RWPE1 (cell line): ENCODE results near the gene SRGAP3.
A peak's percentile ranks its signal among the peaks of the same experiment; 100 is the strongest.
"Not testable (repeated sequence)": the region's sequence is repeated elsewhere in the genome, so short reads cannot be mapped to it uniquely, and the experiment has no call there.

Source experiments
- CTCF ChIA-PET: fragments of 350-600 bp; sonication (Branson Sonifier 250); formaldehyde crosslinking; extraction: SDS; loops from one replicate; lab custom pipeline; 2021; lab: Yijun Ruan, JAX
- POLR2A ChIA-PET: fragments of 400-600 bp; formaldehyde crosslinking; extraction: SDS; loops from one replicate; lab custom pipeline; 2020; ENCODE audit warnings: antibody characterized with exemption; ENCODE audit not compliant: low non-redundant PET; lab: Yijun Ruan, JAX
- DNase-seq: peaks from one replicate; pipeline ENCODE4 v3.0.0; 2012; ENCODE audit warnings: low spot score
- H3K27ac ChIP-seq: fragments of 450-650 bp; 2 replicates; pipeline ENCODE4 v1.5.1; 2017
- TF ChIP-seq, protein P1 (sequence below): fragments of 450-650 bp; conservative IDR thresholded peaks from 2 replicates; pipeline ENCODE4 v1.5.1; 2017; ENCODE audit warnings: low read depth, mild to moderate bottlenecking

The SRGAP3 gene

DNA sequence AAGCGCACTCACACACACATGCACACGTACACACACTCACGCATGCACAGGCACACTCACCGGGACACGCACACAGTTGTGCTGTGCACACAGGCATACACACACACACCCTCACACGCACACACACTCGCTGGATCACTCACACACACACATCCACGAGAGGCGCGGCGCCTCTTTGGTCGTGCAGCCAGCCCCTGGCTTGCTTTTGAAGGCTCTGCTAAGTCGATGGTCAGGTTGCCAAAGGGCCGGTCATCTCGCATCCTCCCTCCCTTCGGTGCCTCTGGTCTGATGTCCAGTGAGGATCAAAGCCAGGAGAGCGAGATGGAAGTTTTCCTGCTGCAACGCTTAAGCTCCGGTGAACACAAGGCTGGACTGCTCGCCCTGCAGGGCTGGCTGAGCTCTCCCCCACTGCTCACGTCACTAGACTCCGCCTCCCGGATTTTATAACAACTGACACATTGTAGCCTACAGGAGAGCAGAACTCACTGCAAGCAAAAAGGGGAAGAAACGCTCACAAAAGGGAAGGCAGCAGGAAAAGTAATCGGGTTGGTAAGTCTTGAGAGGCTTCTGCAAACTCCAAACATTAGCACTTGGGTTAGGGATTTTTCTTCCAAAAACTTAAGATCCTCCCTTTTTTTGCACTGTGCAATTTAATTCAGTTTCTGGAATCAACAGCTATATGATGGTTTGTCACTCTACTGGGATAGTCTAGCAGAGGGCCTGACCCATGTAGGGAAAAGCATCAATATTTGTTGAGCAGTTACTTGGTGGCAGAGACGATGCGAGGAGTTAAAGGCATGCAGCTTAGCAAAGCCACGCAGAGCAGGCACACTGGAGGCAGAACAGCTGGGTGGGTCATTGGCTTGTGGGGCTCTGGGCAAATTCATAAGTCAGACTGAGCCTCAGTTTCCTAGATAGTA lies at the start of gene SRGAP3:
SRGAP3 (minus strand) TSS at position 374 of the 920 bp plus-strand sequence. CDS start 695 bp downstream, outside the sequence.
- POLR2A ChIA-PET, result no interaction called here
- H3K27ac ChIP-seq, result peak within 1 kb of the TSS; percentile 91
- CTCF ChIA-PET, result interaction anchor here (0.7 kb wide), 1 partner anchor 82 kb away, joined by 3 read pairs; no protein-coding TSS in a partner anchor
- DNase-seq, result peak; percentile 90
- TF ChIP-seq, protein P1, sequence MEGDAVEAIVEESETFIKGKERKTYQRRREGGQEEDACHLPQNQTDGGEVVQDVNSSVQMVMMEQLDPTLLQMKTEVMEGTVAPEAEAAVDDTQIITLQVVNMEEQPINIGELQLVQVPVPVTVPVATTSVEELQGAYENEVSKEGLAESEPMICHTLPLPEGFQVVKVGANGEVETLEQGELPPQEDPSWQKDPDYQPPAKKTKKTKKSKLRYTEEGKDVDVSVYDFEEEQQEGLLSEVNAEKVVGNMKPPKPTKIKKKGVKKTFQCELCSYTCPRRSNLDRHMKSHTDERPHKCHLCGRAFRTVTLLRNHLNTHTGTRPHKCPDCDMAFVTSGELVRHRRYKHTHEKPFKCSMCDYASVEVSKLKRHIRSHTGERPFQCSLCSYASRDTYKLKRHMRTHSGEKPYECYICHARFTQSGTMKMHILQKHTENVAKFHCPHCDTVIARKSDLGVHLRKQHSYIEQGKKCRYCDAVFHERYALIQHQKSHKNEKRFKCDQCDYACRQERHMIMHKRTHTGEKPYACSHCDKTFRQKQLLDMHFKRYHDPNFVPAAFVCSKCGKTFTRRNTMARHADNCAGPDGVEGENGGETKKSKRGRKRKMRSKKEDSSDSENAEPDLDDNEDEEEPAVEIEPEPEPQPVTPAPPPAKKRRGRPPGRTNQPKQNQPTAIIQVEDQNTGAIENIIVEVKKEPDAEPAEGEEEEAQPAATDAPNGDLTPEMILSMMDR, result no peak

GRCh38 chr3:9298236-9298635 lies 48.8 kb upstream of the SRGAP3 start:
- ChIA-PET POLR2A (no interaction called here), CTCF (interaction anchor here (0.6 kb wide), 1 partner anchor 307 kb away, joined by 3 read pairs; no protein-coding TSS in a partner anchor)
- DNase-seq, result peak; percentile 13
- TF ChIP-seq, protein P1, result no peak
- H3K27ac ChIP-seq, result no peak overlapping the region

DNA sequence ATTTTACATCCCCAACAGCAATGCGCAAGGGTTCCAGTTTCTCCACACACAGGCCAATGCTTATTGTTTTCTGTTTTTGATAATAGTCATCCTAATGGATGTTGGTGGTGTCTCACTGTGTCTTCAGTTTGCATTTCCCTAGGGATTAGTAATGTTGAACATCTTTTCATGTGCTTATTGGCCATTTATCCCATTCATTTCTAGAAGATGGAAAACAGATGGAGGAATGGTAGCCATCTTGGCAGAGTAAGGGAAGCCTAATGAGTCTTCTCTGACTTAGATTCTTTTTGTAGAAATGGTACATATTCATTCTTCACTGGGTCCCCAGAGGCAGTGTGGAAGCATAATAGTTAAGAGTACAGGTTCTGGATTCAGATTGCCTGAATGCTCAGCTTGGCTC lies 46.8 kb upstream of the SRGAP3 start:
- POLR2A ChIA-PET, result no interaction called here
- CTCF ChIA-PET, result no interaction called here
- TF ChIP-seq, protein P1, result no peak
- no peak overlapping the region for H3K27ac ChIP-seq
- no peak for DNase-seq

GRCh38 chr3:9295007-9295406 lies 45.6 kb upstream of the SRGAP3 start:
- POLR2A ChIA-PET, result no interaction called here
- TF ChIP-seq, protein P1, result no peak
- no peak overlapping the region for H3K27ac ChIP-seq
- no peak for DNase-seq
- CTCF ChIA-PET, result interaction anchor here (0.9 kb wide), 1 partner anchor 307 kb away, joined by 4 read pairs; no protein-coding TSS in a partner anchor

- DNase-seq, H3K27ac ChIP-seq, POLR2A ChIA-PET: not testable (repeated sequence)
- CTCF ChIA-PET, result interaction anchor here (0.6 kb wide), 1 partner anchor 172 kb away, joined by 3 read pairs; no protein-coding TSS in a partner anchor
Observed at GRCh38 chr3:9293953-9294352, 44.5 kb upstream of the SRGAP3 start.

GRCh38 chr3:9293076-9293475 lies 43.6 kb upstream of the SRGAP3 start:
- H3K27ac ChIP-seq, result no peak overlapping the region
- ChIA-PET CTCF (no interaction called here), POLR2A (no interaction called here)
- TF ChIP-seq, protein P1, result no peak
- no peak for DNase-seq

GRCh38 chr3:9292516-9292915 lies 43.1 kb upstream of the SRGAP3 start:
- no peak overlapping the region for H3K27ac ChIP-seq
- TF ChIP-seq, protein P1, result no peak
- no peak for DNase-seq
- ChIA-PET CTCF (no interaction called here), POLR2A (no interaction called here)
